Measurements from ENCODE around the gene DNAH2. TPM values are rescaled to one million over a fixed set of nuclear protein-coding genes. Genes with fewer than 3 reads are reported as not detected.

Gene DNAH2
- total and polyA plus RNA-seq, 2 of the 4 experiments (the other 2 are of a cell fraction), result under 0.01 to 0.02 TPM

GRCh38 chr17:7848739-7849129, 131.2 kb downstream of the DNAH2 start:
- no peak overlapping the region for H2AK5ac ChIP-seq (ENCODE audit: low read depth, low read length)
- H3K9ac ChIP-seq (ENCODE audit: low read depth, low read length), result no peak overlapping the region
- peaks cover 14 to 44% of the 10 kb centered on the region in 2 experiments for H3K79me1 ChIP-seq (ENCODE audit: low read depth in 1 of 2, low read length in 2 of 2)
- H3K9me1 ChIP-seq (ENCODE audit: insufficient read depth, low read length), result no peaks in the 10 kb centered on the region
- H3K18ac ChIP-seq (ENCODE audit: low read depth, low read length), result no peak overlapping the region
- DNase-seq (no peak), ATAC-seq (ENCODE audit: low read depth) (no peak)
- no peak overlapping the region for H2BK120ac ChIP-seq (ENCODE audit: low read depth, low read length)
- no peak overlapping the region for H3K23ac ChIP-seq (ENCODE audit: low read depth, low read length)
- H2BK20ac ChIP-seq (ENCODE audit: low read depth, low read length), result no peak overlapping the region
- peaks cover 50% of the 10 kb centered on the region for H4K20me1 ChIP-seq (ENCODE audit: insufficient read depth, low read length)
- no peak overlapping the region for H4K91ac ChIP-seq (ENCODE audit: insufficient read depth, low read depth, low read length)
- POLR2A ChIA-PET (ENCODE audit: unreplicated experiment), result no interaction called here
- H3K56ac ChIP-seq (ENCODE audit: extremely low read depth, insufficient read depth, low read length), result no peak overlapping the region
- no peak overlapping the region for H3K4me3 ChIP-seq (ENCODE audit: insufficient read depth, low read depth, low read length)
- no peak overlapping the region for H4K8ac ChIP-seq (ENCODE audit: low read depth in 2 of 2, low read length in 2 of 2)
- no peak overlapping the region for H2BK5ac ChIP-seq (ENCODE audit: low read depth, low read length, poor library complexity, severe bottlenecking)
- TF ChIP-seq CTCF (conservative IDR thresholded peaks at IDR 0.05; ENCODE audit: low read depth, low read length) (no peak), NFE2L2 (IDR thresholded peaks at IDR 0.05; ENCODE audit: low read depth, low read length) (no peak), POLR2A (IDR thresholded peaks at IDR 0.05; ENCODE audit: low read depth, low read length) (no peak), CEBPB (IDR thresholded peaks at IDR 0.05; ENCODE audit: low read depth, low read length) (no peak), USF2 (IDR thresholded peaks at IDR 0.05; ENCODE audit: low read depth, low read length) (no peak), MXI1 (IDR thresholded peaks at IDR 0.05; ENCODE audit: borderline replicate concordance, low read depth, low read length) (no peak), MAZ (IDR thresholded peaks at IDR 0.05; ENCODE audit: borderline replicate concordance, low read depth, low read length) (no peak), BHLHE40 (IDR thresholded peaks at IDR 0.05; ENCODE audit: low read depth, low read length) (no peak), CHD1 (IDR thresholded peaks at IDR 0.05; ENCODE audit: low read depth, low read length) (no peak)
- no peak overlapping the region for H2AFZ ChIP-seq (replicated peaks; ENCODE audit: low read length, poor library complexity)
- H4K5ac ChIP-seq (ENCODE audit: low read depth, low read length), result no peak overlapping the region
- H3K4me2 ChIP-seq (ENCODE audit: low read depth, low read length), result no peak overlapping the region
- H2AK9ac ChIP-seq (replicated peaks; ENCODE audit: low read depth, low read length, poor library complexity), result no peak overlapping the region
- no peak overlapping the region for H3K4ac ChIP-seq (ENCODE audit: low read depth, low read length)
- dilution Hi-C loops (cut with HindIII; ENCODE audit: low sequenced_read_pairs, unreplicated experiment) (no loop called here), in situ Hi-C loops (cut with MboI; ENCODE audit: low sequenced_read_pairs) (no loop called here), intact Hi-C loops (cut with micrococcal nuclease) (no loop called here)
- CTCF ChIA-PET, result no interaction called here
- H3K27ac ChIP-seq (ENCODE audit: insufficient read depth, low read length), result no peak overlapping the region
- H3K27me3 ChIP-seq (ENCODE audit: control insufficient read depth, insufficient read depth, low read length), result no peaks in the 10 kb centered on the region
- WGBS, 2 experiments (ENCODE audit: extremely low coverage in 2 of 2, insufficient read length in 1 of 2), result 90% methylated on average over 8 of the region's 21 CpGs; no CpG with 5 or more reads in 1 of the 2 experiments
- no TSS peak for BruUV-seq (replicated peaks)
- no peak overlapping the region for H2BK15ac ChIP-seq (ENCODE audit: low read depth, low read length)
- H3K9me3 ChIP-seq (ENCODE audit: control insufficient read depth, insufficient read depth, low read length), result no peaks in the 10 kb centered on the region
- H3K14ac ChIP-seq (replicated peaks; ENCODE audit: low read depth, low read length), result no peak overlapping the region
- peaks cover 65% of the 10 kb centered on the region for H3K36me3 ChIP-seq (ENCODE audit: control insufficient read depth, insufficient read depth, low read length)
- peaks cover 7% of the 10 kb centered on the region for H3K4me1 ChIP-seq (ENCODE audit: control insufficient read depth, insufficient read depth, low read length)
